ENCODE data around the gene MMP25.
"Not testable (repeated sequence)": the region's sequence is repeated elsewhere in the genome, so short reads cannot be mapped to it uniquely, and the experiment has no call there.

Gene MMP25

DNA sequence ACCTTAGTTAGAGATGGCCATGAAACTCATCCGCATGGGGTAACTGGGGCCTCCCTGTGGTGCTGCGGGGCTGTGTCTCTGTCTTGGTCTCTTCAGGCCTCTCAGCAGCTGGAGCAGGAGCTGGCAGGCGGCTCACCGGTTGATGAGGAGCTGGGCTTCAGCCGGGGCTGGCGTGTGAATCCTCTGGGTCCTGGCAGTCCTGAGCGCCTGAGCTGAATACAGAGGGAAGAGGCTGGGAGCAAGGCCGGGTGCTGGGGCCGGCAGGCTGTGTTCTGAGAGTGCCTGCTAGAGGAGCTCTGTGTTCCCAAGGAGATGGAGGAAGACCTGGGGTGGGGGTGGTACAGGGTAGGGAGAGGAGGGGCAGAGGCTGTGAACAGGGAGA, 9.4 kb downstream of the MMP25 start:
- DNase-seq (ENCODE audit: low spot score): not testable (repeated sequence)

DNA sequence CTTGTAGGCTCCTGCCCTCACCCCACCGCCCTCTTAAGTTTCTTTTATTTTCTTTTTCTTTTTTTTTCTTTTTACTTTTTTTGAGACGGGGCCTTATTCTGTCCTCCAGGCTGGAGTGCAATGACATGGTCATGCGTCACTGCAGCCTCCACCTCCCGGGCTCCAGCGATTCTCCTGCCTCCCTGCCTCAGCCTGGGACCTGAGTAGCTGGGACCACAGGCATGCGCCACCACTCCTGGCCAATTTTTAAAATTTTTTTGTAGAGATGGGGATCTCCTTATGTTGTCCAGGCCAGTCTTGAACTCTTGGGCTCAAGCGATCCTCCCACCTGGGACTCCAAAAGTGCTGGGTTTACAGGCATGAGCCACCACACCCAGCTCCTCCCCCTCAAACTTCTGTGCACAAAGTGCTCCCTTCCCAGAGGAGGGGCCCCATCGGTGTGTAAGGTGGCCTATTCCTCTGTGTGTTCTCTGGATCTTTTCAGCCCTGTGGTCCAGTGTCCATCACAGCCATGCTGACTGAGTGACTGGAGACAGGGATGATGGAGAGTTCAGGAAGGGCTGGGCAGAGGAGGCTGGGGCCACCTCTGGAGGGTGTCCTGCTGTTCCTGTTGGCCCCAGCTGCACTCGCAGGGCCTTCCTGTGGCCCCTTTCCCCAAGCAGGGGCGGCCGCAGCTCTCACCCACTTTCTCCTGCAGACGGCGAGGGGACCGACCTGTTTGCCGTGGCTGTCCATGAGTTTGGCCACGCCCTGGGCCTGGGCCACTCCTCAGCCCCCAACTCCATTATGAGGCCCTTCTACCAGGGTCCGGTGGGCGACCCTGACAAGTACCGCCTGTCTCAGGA, 10.2 kb downstream of the MMP25 start:
- DNase-seq (ENCODE audit: low spot score): no peak

DNA sequence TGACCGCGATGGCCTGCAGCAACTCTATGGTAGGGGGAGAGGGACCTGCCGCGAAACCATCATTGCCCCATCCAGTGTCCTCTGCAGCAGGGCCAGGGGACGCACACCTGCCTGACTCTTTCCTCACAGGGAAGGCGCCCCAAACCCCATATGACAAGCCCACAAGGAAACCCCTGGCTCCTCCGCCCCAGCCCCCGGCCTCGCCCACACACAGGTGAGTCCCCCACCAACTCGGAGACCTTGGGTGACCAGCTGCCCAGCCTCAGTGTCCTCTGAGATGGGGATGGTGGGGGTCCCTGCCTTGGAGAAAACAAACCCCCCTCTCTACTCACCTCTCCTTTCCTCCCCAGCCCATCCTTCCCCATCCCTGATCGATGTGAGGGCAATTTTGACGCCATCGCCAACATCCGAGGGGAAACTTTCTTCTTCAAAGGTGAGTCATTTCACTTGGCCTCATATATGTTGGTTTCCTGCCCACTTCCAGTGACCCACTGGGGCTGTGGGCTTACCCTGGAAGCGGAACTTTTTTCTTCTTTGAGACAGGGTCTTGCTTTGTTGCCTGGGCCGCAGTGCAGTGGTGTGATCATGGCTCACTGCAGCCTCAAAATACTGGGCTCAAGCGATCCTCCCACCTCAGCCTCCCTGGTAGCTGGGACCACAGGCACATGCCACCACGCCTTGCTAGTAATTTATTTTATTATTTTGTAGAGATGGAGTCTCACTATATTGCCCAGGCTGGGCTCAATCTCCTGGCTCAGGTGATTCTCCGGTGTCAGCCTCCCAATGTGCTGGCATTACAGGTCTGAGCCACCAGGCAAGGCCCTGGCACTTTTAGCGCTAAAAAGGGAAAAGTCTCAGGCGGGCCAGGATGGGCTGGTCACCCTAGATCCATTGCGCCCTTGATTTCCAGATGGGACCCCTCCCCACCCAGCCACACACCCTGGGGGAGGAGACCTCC, 11.1 kb downstream of the MMP25 start:
- no peak for DNase-seq (ENCODE audit: low spot score)

DNA sequence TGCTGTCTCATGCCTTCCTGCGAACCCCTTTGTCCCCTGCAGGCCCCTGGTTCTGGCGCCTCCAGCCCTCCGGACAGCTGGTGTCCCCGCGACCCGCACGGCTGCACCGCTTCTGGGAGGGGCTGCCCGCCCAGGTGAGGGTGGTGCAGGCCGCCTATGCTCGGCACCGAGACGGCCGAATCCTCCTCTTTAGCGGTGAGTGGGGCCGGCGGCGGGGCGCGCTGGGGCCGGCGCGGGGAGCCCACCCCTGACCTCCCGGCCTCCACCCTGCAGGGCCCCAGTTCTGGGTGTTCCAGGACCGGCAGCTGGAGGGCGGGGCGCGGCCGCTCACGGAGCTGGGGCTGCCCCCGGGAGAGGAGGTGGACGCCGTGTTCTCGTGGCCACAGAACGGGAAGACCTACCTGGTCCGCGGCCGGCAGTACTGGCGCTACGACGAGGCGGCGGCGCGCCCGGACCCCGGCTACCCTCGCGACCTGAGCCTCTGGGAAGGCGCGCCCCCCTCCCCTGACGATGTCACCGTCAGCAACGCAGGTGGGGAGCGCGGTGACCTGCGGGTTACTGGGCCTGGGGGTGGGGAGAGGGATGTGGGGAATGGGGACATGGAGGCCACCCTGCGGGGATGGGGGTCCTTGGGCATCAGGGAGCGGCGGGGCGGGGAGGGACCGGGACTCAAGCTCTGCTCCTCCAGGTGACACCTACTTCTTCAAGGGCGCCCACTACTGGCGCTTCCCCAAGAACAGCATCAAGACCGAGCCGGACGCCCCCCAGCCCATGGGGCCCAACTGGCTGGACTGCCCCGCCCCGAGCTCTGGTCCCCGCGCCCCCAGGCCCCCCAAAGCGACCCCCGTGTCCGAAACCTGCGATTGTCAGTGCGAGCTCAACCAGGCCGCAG, 12.0 kb downstream of the MMP25 start:
- DNase-seq (ENCODE audit: low spot score): peak; percentile 32

DNA sequence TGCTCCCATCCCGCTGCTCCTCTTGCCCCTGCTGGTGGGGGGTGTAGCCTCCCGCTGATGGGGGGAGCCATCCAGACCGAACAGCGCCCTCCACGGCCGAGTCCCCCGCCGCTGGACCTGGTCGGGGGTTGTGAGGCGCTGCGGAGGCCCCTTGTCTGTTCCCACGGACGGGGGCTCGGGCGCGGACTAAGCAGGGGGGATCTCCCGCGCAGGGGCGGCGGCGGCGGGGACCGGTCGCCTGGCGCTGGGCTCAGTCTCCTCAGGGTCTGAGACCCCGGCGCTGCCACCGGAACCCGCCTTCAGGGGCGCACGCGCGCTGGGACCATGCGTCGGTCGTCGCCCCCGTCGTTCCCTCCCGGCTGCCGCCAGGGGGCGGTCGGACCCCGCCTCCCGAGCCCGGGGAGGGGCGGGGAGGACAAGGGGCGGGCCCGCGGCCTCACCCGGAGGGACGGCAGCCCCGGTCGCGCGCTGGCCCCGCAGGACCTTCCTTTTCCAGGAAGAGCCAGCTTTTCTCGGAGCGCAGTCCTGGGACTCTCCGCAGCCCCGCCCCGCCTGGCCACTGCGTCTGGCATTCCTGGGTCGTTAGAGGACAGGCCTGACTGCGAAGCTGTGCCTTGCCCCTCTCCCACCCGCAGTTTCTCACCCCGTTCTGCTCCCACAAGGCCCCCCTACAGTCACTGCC, 12.8 kb downstream of the MMP25 start:
- DNase-seq (ENCODE audit: low spot score): peak; percentile 76

DNA sequence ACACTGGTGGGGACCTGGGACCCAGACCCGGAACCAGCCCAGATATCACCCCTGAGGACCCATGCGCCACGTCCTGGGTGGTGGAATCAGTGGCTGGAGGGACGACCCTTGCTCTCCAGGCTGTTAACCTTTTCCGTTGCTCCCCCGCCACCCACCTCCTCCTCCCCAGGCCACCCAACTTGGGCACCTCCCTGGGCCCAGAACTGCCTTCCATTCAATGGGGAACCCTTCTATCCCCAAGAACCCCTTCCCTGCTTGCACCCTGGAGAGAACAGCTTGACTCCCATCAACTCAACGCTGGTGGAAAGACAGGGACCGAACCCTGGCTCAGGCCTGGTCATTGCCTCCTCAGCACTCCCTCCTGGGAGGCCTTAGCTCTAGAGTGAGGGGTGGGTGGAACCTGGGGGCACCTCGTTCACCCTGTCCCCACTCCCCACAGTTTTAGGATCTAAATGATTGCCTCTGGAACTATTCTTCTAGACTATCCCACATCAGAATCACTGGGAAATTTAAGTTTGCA, 13.4 kb downstream of the MMP25 start:
- no peak for DNase-seq (ENCODE audit: low spot score)

DNA sequence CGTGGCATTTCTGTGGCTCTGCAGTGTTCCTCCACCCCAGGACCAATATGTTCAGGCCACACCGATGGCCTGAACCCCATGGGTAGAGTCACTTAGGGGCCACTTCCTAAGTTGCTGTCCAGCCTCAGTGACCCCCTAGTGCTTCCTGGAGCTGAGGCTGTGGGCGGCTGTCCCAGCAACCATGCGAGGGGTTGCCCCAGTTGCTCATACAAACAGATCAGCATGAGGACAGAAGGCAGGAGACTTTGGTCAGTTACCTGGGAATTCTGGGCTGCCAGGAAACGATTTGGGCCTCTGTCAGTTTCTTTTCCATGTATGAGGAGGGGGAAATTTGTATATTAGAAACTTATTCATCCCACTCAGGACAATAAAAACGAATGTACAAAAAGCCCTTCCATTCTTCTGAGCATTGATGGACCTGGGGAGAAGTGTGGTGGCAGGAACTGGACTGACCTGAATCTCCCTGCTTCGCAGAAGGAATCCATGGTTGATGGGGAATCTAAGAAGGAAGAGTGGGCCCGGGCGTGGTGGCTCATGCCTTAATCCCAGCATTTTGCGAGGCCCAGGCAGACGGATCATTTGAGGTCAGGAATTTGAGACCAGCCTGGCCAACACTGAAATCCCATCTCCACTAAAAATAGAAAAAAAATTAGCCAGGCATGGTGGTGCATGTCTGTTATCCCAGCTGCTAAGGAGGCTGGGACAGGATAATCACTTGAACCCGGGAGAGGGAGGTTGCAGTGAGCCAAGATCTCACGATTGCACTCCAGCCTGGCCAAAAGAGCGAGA, 14.2 kb downstream of the MMP25 start:
- DNase-seq (ENCODE audit: low spot score): no peak

DNA sequence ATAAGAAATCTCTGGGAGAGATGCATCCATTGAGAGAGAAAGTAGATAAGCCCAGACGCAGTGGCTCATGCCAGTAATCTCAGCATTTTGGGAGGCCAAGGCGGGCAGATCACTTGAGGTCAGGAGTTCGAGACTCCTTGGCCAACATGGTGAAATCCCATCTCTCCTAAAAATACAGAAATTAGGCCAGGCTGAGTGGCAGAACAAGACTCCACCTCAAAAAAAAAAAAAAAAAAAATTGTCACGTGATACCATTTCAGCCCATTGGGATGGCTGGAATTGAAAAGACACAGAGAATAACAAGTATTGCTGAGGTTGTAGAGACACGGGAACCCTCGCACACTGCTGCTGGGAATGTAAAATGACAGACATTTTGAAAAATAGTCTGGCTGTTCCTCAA, 16.2 kb downstream of the MMP25 start:
- no peak for DNase-seq (ENCODE audit: low spot score)

DNA sequence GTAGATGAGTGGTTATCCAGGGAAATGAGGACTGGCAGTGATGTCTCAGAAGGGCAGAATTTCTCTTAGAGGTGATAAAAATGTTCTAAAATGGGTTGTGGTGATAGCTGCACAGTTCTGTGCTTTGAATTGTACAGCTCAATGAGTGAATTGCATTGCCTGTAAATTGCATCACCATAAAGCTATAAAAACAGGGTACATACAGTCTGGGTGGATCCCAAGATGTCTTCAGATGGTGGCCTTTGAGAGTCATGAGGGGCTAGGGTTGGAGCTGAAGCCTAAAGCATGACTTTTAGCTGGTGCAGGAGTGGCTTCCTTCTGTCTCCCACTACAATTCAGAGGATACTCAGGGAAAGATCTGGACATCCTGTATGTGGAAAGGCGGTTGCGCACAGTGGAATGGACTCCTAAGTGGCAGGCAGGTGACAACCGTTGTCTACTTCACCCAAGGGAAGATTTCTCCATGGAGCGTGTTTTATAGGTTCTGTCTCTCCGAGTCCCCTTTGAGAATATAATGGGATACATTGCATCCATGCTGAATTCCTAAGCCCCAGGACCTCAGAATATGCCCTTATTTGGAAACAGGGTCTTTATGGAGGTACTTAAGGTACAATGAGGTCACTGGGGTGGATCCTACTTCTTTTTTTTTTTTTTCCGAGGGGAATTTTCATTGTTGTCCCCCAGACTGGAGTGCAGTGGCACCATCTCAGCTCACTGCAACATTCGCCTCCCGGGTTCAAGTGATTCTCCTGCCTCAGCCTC, 17.4 kb downstream of the MMP25 start:
- DNase-seq (ENCODE audit: low spot score): no peak

DNA sequence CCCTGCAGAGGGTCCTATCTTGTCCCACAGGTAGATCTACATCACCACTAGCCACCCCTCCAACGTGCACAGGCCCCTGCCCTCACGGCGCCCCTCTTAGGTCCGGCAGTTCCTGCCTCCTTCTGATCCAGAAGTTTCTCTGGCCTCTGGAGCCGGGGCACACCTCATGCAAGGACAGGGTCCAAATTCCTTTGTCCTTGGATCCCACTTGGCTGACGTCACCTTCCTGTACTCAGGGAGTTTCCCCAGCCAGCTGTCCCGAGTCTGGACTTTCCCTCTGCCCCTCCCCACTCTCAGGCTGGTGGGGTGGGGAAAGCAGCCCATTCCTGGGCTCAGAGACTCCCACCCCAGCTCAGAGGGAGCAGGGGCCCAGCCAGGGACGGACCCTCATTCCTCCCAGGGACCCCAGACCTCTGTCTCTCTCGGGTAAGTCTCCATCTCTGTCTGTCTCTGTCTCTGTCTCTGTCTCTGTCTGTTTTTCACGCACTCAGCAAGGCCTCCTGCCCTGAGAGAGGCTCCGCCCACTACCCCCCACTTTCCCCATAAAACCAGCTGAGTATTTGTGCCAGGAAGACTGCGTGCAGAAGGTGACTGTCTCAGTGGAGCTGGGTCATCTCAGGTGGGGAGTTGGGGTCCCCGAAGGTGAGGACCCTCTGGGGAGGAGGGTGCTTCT, 18.8 kb downstream of the MMP25 start, which contains the start of gene IL32:
TSS of gene IL32 (plus strand) at position 572 of the 673 bp plus-strand sequence. CDS start 172 bp downstream, outside the sequence.
- no peak for DNase-seq (ENCODE audit: low spot score)

DNA sequence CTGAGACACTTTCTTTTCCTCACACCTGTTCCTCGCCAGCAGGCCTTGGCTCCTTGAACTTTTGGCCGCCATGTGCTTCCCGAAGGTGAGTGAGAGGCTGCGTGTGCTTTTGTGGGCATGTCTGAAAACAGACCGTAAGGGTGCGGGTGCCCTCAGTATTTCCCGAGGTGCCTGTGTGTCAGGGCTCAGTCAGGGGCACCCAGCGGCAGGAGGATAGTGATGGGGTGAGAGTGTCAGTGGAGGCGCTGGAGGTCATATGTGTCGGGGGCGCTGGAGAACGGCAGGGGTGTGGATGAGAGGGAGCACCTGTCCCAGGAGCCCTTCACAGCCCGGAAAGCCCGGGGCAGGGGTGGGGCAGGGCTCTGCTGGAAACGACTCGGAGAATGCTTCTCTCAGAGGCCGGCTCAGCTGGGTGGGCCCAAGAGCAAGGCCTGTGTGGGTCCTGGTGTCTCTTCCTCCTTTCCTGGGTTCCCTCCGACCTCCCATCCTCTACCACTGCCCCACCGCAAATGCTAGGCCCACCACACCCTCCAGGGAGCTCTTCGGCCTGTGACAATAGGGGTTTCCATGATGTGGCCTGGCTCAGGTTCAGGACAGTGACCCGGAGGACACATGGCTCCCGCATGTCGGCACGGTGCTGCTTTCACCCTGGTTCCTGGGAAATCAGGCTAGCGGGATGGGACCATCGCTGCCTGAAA, 19.5 kb downstream of the MMP25 start:
- DNase-seq (ENCODE audit: low spot score): no peak

DNA sequence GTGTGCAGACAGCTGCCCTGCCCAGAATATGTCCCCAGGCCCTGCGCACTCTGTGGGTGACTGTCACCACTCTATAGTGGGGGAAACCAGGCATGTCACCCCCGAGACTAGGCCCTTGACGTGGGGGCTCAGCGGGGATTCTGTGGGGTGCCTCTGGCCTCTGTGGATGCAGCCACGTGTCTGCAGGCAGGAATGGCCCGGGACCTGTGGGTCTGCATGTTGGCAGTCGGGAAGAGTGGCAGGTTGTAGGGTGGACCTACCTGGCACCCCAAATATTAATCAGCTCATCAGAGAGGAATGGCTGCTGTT, 20.0 kb downstream of the MMP25 start:
- no peak for DNase-seq (ENCODE audit: low spot score)

DNA sequence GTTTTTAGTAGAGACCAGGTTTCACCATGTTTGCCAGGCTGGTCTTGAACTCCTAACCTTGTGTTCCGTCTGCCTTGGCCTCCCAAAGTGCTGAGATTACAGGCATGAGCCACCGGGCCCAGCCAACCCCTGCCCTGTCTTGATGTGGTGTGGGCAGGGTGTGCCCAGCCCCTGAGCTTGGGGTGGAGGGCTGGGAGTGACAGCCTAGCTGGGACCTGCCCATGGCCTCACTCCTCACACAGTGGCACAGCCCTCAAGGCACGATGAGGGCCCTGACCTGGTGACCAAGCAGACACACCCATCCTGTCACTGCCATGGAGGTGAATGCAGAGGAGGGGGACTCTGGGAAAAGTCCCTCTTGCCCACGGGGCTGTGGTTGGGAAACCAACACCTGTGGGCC, 22.1 kb downstream of the MMP25 start:
- no peak for DNase-seq (ENCODE audit: low spot score)

DNA sequence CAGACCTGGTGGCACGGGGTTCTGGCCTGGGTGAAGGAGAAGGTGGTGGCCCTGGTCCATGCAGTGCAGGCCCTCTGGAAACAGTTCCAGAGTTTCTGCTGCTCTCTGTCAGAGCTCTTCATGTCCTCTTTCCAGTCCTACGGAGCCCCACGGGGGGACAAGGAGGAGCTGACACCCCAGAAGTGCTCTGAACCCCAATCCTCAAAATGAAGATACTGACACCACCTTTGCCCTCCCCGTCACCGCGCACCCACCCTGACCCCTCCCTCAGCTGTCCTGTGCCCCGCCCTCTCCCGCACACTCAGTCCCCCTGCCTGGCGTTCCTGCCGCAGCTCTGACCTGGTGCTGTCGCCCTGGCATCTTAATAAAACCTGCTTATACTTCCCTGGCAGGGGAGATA, 22.8 kb downstream of the MMP25 start:
- DNase-seq (ENCODE audit: low spot score): not testable (repeated sequence)

DNA sequence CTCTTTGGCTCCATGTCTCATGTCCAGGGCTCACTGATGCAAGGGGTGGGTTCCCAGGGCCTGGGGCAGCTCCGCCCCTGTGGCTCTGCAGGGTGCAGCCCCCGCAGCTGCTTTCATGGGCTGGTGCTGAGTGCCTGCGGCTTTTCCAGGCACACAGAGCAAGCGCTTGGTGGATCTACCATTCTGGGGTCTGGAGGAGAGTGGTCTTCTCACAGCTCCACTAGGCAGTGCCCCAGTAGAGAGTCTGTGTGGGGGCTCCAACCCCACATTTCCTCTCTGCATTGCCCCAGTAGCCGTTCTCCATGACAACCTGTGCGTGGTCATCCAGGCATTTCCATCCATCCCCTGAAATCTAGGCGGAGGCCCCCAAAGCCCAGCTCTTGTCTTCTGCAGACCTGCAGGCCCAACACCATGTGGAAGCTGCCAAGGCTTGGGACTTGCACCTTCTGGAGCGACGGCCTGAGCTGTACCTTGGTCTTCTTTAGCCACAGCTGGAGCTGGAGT, 24.3 kb downstream of the MMP25 start:
- DNase-seq (ENCODE audit: low spot score): no peak

DNA sequence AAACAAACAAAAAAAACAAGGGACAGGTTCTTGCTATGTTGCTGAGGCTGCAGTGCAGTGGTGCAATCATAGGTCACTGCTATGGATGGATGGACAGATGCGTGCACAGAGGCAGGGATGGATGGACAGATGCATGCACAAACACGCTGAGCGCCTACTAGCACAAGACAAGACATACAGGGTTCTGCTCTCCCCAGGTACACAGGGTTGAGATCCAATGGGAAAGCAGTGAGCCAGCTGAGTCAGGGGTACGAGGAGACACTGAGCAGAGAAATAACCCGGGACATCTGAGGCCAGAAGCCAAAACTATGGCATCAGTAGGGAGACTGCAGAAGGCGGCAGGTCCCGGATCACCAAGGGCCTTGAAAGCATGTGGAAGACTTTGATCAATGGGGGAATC, 25.3 kb downstream of the MMP25 start:
- no peak for DNase-seq (ENCODE audit: low spot score)

DNA sequence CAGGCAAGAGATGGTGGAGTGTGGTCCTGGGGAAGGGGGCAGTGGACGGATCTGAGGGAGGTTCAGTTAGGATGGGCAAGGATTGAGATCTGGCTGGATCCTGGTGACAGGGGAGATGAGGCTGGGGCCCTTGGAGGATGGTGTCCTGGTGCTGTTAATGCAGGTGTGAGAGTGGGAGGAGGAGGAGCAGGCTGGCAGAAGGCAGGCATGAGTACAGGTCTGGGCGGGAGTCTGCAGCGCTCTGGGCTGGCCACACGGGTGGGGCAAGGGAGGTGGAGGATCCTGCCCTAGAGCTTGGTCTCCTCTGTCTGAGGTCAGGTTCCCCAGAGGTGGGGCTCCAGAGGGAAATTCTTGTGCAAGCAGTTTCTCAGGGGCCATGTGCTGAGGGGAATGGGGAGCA, 25.8 kb downstream of the MMP25 start:
- not testable (repeated sequence) for DNase-seq (ENCODE audit: low spot score)

DNA sequence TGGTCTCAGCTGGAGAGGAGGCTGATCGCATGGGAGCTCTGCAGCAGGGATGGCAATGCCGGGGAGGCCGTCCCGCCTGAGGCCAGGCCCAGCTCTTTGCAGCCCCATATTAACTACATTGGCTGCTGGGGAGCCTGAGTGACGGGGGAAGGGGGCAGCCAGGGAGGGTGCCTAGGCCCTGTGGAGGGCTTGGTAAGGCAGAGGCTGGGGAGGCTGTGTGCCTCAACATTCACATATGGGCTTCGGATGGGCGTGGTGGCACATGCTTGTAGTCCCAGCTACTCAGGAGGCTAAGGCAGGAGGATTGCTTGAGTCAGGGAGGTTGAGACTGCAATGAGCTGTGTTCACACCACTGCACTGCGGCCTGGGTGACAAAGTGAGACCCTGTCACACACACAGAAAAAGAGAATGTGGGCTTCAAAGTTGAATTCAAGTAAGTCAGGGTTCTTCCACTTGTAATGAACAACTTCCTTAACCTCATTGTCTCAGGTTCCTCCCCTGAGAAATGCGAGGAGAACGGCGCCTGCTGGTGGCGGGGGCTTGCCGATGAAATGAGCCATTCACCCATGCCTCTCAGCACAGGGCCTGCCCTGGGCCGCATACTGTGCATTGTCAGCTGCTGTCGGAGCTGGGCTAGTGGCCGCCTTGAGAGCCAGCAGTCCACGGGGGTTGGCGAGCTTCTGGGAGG, 26.4 kb downstream of the MMP25 start:
- not testable (repeated sequence) for DNase-seq (ENCODE audit: low spot score)

Data from putamen (tissue), 1 donor.